K562 (cell line): ENCODE data around the gene CTDSP1.

Experiments
- CTCF ChIP-seq, 3 experiments: IDR thresholded peaks in 2 of 3; conservative IDR thresholded peaks in 1 of 3; 2 replicates each; pipeline ENCODE4 v1.5.1; 2011 to 2012; ENCODE audit warnings: low read length in 3 of 3, mild to moderate bottlenecking in 3 of 3, control low read depth in 2 of 3, improper control_type of control experiment in 1 of 3, inconsistent platforms in 1 of 3, low read depth in 1 of 3, mixed read lengths in 1 of 3, moderate library complexity in 1 of 3; ENCODE audit not compliant: insufficient read depth in 2 of 3
- MAFG ChIP-seq: fragments of 450-650 bp; conservative IDR thresholded peaks from 2 replicates; pipeline ENCODE4 v1.6.1; 2016; ENCODE audit warnings: missing genetic modification characterization, missing compliant biosample characterization
- MAX ChIP-seq: sonication (generic); formaldehyde crosslinking; IDR thresholded peaks from 2 replicates; pipeline ENCODE4 v1.9.0; 2022; ENCODE audit warnings: mild to moderate bottlenecking, missing genetic modification reagents
- POLR2A ChIP-seq: fragments of 450-650 bp; conservative IDR thresholded peaks from 2 replicates; pipeline ENCODE4 v1.6.1; 2016
- SPI1 ChIP-seq: IDR thresholded peaks from 2 replicates; pipeline ENCODE4 v1.6.1; 2011; ENCODE audit warnings: low read depth, low read length, control low read depth, borderline replicate concordance
- SREBF2 ChIP-seq: sonication (generic); formaldehyde crosslinking; IDR thresholded peaks from 2 replicates; pipeline ENCODE4 v1.4.0; 2020; ENCODE audit warnings: mild to moderate bottlenecking, missing genetic modification reagents
- TAF1 ChIP-seq: IDR thresholded peaks from 2 replicates; pipeline ENCODE4 v1.6.1; 2011; ENCODE audit warnings: mild to moderate bottlenecking, low read length, moderate library complexity; ENCODE audit not compliant: insufficient read depth, control insufficient read depth, severe bottlenecking; ENCODE audit errors: extremely low read depth
- ZNF398 ChIP-seq: fragments of 250-450 bp; sonication (Bioruptor Pico); IDR thresholded peaks from 2 replicates; pipeline ENCODE4 v1.8.0; 2021; ENCODE audit warnings: moderate library complexity, mild to moderate bottlenecking, inconsistent platforms
- ZNF407 ChIP-seq: fragments of 450-650 bp; IDR thresholded peaks from 2 replicates; pipeline ENCODE4 v1.6.1; 2016; ENCODE audit warnings: low read depth
- ZNF551 ChIP-seq: fragments of 250-450 bp; sonication (Bioruptor Pico); IDR thresholded peaks from 2 replicates; pipeline ENCODE4 v1.5.0; 2021; ENCODE audit warnings: mild to moderate bottlenecking, moderate library complexity

- TF ChIP-seq MAFG (tag): no peak
- no peak for TF ChIP-seq CTCF (IDR thresholded peaks at IDR 0.05 in 2 of 3, conservative IDR thresholded peaks at IDR 0.05 in 1 of 3; ENCODE audit: insufficient read depth in 2 of 3, low read depth in 1 of 3, low read length in 3 of 3)
- no peak for TF ChIP-seq POLR2A
- TF ChIP-seq ZNF407: no peak
- TF ChIP-seq ZNF551 (CRISPR knock-in tag): no peak
- no peak for TF ChIP-seq SREBF2 (CRISPR knock-in tag)
- TF ChIP-seq SPI1: no peak
- no peak for TF ChIP-seq TAF1
- TF ChIP-seq MAX (CRISPR knock-in tag): no peak
- TF ChIP-seq ZNF398 (CRISPR knock-in tag): no peak
Measured at GRCh38 chr2:218382785-218383184, 16.9 kb upstream of the CTDSP1 start.
